Kidney tubule cell (primary cell): ENCODE data around the gene RRAD.

Experiments used
- DNase-seq: peaks from one replicate; pipeline ENCODE4 v3.0.0-alpha.2; 2018; ENCODE audit warnings: low spot score

The RRAD gene

DNA sequence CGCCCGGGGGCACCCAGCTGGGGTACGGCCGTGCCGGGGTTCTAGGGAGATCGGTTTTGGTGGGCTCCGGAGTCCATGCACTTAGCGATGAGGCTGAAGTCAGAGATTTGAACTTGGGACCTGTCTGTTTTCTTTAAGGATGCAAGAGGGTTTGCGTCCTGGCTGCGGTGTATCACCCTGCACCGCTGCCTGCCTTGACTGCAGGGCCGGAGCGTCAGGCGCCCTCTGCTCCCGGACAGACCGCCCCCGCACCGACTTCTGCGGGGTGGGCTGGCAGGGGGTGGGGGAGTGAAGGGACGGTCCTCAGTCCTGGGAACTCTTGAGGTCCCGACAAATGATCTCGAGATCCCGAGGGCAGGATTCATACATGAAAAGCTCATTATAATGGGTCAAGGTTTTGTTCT lies 44.3 kb downstream of the RRAD start:
- DNase-seq = peak; percentile 30

DNA sequence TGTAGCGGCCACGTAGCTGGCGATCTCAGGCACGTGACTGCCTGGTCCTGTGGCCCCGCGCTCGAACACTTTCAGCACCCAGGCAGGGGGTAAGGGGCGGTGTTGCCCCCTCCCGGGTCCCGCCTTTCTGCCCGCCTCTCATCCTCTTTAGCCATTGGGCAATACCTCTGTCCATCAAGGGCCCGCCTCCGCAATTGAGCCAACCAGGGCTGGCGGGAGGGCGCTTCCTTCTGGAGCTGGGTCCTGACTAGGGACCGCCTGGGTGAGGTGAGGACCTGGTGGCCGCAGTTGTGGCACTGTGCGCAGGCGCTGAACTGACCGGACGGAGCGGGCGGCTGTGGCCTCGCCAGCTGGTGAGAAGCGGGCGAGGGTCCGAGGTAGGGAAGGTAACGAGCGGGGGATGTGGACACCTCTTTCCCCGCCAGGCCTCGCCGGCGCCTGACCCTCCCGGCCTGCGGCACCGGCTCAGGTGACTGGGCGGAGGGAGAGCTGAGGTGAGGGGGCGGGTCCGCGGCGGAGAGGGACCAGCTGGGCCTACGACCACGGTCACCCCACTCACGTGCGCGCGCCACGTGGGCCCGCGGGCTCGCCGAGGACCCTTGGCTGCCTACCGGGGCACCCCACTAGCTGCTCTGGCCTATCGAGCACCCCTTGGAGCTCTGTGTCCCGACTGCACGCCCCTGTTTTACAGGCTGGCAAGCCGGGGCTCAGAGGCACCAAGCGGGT lies 44.9 kb downstream of the RRAD start, which contains the start of gene PDP2:
PDP2 (plus strand) TSS at position 228 of the 726 bp plus-strand sequence. CDS start 3,770 bp downstream, outside the sequence.
- DNase-seq = peak; percentile 96

DNA sequence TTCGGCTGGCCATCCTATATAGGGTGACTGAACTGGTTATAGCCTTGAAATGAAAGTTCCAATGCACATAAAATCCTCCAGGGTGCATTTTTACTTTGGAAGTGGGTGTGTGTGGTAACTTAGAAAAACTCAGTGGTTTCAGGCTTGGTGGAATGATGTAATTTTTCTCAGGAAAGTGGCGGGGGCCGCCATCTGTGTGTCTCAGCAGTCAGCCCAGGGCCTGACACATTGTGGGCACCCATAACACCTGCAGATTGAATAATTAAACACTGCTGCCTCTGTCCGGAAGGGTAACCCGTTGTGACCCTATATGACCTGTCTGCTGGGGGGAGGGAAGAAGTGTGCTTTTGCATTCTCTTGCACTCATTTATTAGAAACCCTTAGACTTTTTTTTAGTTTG lies 47.3 kb downstream of the RRAD start:
- DNase-seq = peak; percentile 47

- DNase-seq = no peak
These were observed 51.1 kb downstream of the RRAD start for GRCh38 chr16:66874079-66874775.

GRCh38 chr16:66873685-66874055 lies 51.7 kb downstream of the RRAD start:
- no peak for DNase-seq

- peak; percentile 100 for DNase-seq
These were observed 52.2 kb downstream of the RRAD start for GRCh38 chr16:66872943-66873684.

GRCh38 chr16:66872559-66872942 lies 52.8 kb downstream of the RRAD start:
- DNase-seq = no peak

GRCh38 chr16:66871840-66872239 lies 53.5 kb downstream of the RRAD start:
- no peak for DNase-seq
